ENCODE results near the gene VASH1. TPM values are rescaled to one million over a fixed set of nuclear protein-coding genes. Genes with fewer than 3 reads are reported as not detected.

VASH1 gene
- total and polyA plus RNA-seq, 2 of the 13 experiments (the other 11 are each of a cell fraction or from before 2014, with no cell fraction given): 0.11 to 0.24 TPM

- POLR2A ChIA-PET: no interaction called here
- DNase-seq (ENCODE audit: low spot score) (no peak), ATAC-seq (no peak), FAIRE-seq (no peak)
- no TSS peak for BruUV-seq (replicated peaks)
- Histone ChIP-seq H3K4me1 (ENCODE audit: insufficient read depth, low read length) (no peaks in the 10 kb centered on the region), H3K36me3 (replicated peaks in 1 of 2; ENCODE audit: control insufficient read depth in 1 of 2, insufficient read depth in 2 of 2, low read length in 2 of 2) (no peaks in the 10 kb centered on the region), H3K9me3 (ENCODE audit: low read length) (no peaks in the 10 kb centered on the region), H3K79me2 (ENCODE audit: insufficient read depth, low read length) (no peaks in the 10 kb centered on the region), H3K9ac (ENCODE audit: insufficient read depth, low read depth, low read length) (no peak overlapping the region), H3K4me3 (replicated peaks in 1 of 3; ENCODE audit: insufficient read depth in 1 of 3, low read depth in 2 of 3, low read length in 3 of 3) (no peak overlapping the region), H3K27ac (ENCODE audit: extremely low read length, insufficient read depth, low read length) (no peak overlapping the region), H3K4me2 (ENCODE audit: low read depth, low read length) (no peak overlapping the region), H2AFZ (ENCODE audit: low read length) (no peak overlapping the region), H3K27me3 (ENCODE audit: control insufficient read depth in 1 of 2, insufficient read depth in 2 of 2, low read length in 2 of 2) (peaks cover 3 to 4% of the 10 kb centered on the region in 2 experiments; a peak in 3 of 5 replicates), H4K20me1 (ENCODE audit: insufficient read depth, low read length) (no peaks in the 10 kb centered on the region)
- in situ Hi-C loops (cut with HindIII; ENCODE audit: extremely low pct_ligation_motif_present, low pct_unique_long_range_greater_than_20kb) (no loop called here), intact Hi-C loops (cut with micrococcal nuclease; ENCODE audit: unreplicated experiment) (no loop called here)
- CTCF ChIA-PET (ENCODE audit: low intra/inter-chr PET ratio, low total read pairs): no interaction called here
- 3% methylated on average over 4 of the region's 7 CpGs for WGBS (ENCODE audit: low lambda C conversion rate)
- no peak for TF ChIP-seq TAF1 (CRISPR knock-in tag; IDR thresholded peaks at IDR 0.05)
- no peak for TF ChIP-seq ZHX2 (IDR thresholded peaks at IDR 0.05; ENCODE audit: low read depth)
- no peak for TF ChIP-seq ZHX2 (CRISPR knock-in tag; IDR thresholded peaks at IDR 0.05; ENCODE audit: borderline replicate concordance)
- TF ChIP-seq, protein P1, sequence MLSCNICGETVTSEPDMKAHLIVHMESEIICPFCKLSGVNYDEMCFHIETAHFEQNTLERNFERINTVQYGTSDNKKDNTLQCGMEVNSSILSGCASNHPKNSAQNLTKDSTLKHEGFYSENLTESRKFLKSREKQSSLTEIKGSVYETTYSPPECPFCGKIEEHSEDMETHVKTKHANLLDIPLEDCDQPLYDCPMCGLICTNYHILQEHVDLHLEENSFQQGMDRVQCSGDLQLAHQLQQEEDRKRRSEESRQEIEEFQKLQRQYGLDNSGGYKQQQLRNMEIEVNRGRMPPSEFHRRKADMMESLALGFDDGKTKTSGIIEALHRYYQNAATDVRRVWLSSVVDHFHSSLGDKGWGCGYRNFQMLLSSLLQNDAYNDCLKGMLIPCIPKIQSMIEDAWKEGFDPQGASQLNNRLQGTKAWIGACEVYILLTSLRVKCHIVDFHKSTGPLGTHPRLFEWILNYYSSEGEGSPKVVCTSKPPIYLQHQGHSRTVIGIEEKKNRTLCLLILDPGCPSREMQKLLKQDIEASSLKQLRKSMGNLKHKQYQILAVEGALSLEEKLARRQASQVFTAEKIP (CRISPR knock-in tag; IDR thresholded peaks at IDR 0.05; ENCODE audit: borderline replicate concordance): no peak
- TF ChIP-seq MBNL3 (CRISPR knock-in tag; conservative IDR thresholded peaks at IDR 0.05): no peak
- TF ChIP-seq, protein P2, sequence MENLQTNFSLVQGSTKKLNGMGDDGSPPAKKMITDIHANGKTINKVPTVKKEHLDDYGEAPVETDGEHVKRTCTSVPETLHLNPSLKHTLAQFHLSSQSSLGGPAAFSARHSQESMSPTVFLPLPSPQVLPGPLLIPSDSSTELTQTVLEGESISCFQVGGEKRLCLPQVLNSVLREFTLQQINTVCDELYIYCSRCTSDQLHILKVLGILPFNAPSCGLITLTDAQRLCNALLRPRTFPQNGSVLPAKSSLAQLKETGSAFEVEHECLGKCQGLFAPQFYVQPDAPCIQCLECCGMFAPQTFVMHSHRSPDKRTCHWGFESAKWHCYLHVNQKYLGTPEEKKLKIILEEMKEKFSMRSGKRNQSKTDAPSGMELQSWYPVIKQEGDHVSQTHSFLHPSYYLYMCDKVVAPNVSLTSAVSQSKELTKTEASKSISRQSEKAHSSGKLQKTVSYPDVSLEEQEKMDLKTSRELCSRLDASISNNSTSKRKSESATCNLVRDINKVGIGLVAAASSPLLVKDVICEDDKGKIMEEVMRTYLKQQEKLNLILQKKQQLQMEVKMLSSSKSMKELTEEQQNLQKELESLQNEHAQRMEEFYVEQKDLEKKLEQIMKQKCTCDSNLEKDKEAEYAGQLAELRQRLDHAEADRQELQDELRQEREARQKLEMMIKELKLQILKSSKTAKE (CRISPR knock-in tag; IDR thresholded peaks at IDR 0.05; ENCODE audit: borderline replicate concordance): no peak
- TF ChIP-seq KDM5A (IDR thresholded peaks at IDR 0.05; ENCODE audit: borderline replicate concordance, low read length): no peak
- no peak for TF ChIP-seq ZBTB7B (CRISPR knock-in tag; IDR thresholded peaks at IDR 0.05)
- TF ChIP-seq, protein P3, sequence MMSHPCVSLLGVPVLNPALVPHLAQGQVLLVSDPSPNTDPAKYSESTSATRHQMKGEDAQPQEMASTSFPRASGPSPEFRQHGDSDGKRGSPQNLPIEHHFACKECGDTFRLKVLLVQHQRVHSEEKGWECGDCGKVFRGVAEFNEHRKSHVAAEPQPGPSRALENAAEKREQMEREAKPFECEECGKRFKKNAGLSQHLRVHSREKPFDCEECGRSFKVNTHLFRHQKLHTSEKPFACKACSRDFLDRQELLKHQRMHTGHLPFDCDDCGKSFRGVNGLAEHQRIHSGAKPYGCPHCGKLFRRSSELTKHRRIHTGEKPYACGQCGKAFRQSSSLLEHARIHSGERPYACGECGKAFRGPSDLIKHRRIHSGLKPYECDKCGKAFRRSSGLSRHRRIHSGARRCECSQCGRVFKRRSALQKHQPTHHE (CRISPR knock-in tag; IDR thresholded peaks at IDR 0.05; ENCODE audit: borderline replicate concordance): no peak
- no peak for TF ChIP-seq CCDC6 (CRISPR knock-in tag; IDR thresholded peaks at IDR 0.05)
- TF ChIP-seq ZFP41 (CRISPR knock-in tag; IDR thresholded peaks at IDR 0.05; ENCODE audit: borderline replicate concordance): no peak
- TF ChIP-seq SSRP1 (CRISPR knock-in tag; IDR thresholded peaks at IDR 0.05): no peak
- TF ChIP-seq IRF2 (CRISPR knock-in tag; IDR thresholded peaks at IDR 0.05): no peak
- no peak for TF ChIP-seq KMT2A (CRISPR knock-in tag; IDR thresholded peaks at IDR 0.05)
Measured at GRCh38 chr14:76753541-76754198, 7.6 kb upstream of the VASH1 start.
